GM21528 (cell line): ENCODE results near the gene MCTP1.
A peak's percentile ranks its signal among the peaks of the same experiment; 100 is the strongest.

Source experiments
- ATAC-seq: cut with Tn5 transposase; IDR thresholded peaks from one replicate; pipeline ENCODE4 v1.9.1; 2021; ENCODE audit warnings: mild to moderate bottlenecking, moderate library complexity; ENCODE audit not compliant: unreplicated experiment, low FRiP score

Gene MCTP1

GRCh38 chr5:95134326-95134725, 150.6 kb downstream of the MCTP1 start:
- no peak for ATAC-seq

GRCh38 chr5:95132096-95132495, 152.8 kb downstream of the MCTP1 start:
- ATAC-seq, result no peak

- ATAC-seq, result no peak
Measured at GRCh38 chr5:95130941-95131340, 154.0 kb downstream of the MCTP1 start.

- no peak for ATAC-seq
Measured at GRCh38 chr5:95124731-95125130, 160.2 kb downstream of the MCTP1 start.

GRCh38 chr5:95124101-95124500, 160.8 kb downstream of the MCTP1 start:
- no peak for ATAC-seq

GRCh38 chr5:95114902-95115301, 170.0 kb downstream of the MCTP1 start:
- no peak for ATAC-seq

GRCh38 chr5:95114305-95114704, 170.6 kb downstream of the MCTP1 start:
- no peak for ATAC-seq

GRCh38 chr5:95113489-95113888, 171.4 kb downstream of the MCTP1 start:
- ATAC-seq, result no peak

GRCh38 chr5:95111141-95111540, 173.8 kb downstream of the MCTP1 start:
- no peak for ATAC-seq

GRCh38 chr5:95110118-95110517, 174.8 kb downstream of the MCTP1 start:
- ATAC-seq, result no peak

GRCh38 chr5:95107138-95107537, 177.8 kb downstream of the MCTP1 start:
- no peak for ATAC-seq

- ATAC-seq, result no peak
Measured at GRCh38 chr5:95105638-95106037, 179.3 kb downstream of the MCTP1 start.

- peak; percentile 94 for ATAC-seq
Measured at GRCh38 chr5:95102687-95103086, 182.2 kb downstream of the MCTP1 start.

- peak; percentile 39 for ATAC-seq
Measured at GRCh38 chr5:95102080-95102479, 182.8 kb downstream of the MCTP1 start.

- no peak for ATAC-seq
Measured at GRCh38 chr5:95100551-95100950, 184.3 kb downstream of the MCTP1 start.

- no peak for ATAC-seq
Measured at GRCh38 chr5:95098012-95098411, 186.9 kb downstream of the MCTP1 start.

- no peak for ATAC-seq
Measured at GRCh38 chr5:95093211-95093610, 191.7 kb downstream of the MCTP1 start.

- no peak for ATAC-seq
Measured at GRCh38 chr5:95090774-95091173, 194.1 kb downstream of the MCTP1 start.

GRCh38 chr5:95087816-95088317, 197.0 kb downstream of the MCTP1 start:
- peak; percentile 80 for ATAC-seq

- peak; percentile 42 for ATAC-seq
Measured at GRCh38 chr5:95086927-95087815, 197.7 kb downstream of the MCTP1 start.

GRCh38 chr5:95084757-95085156, 200.1 kb downstream of the MCTP1 start:
- no peak for ATAC-seq

- no peak for ATAC-seq
Measured at GRCh38 chr5:95083606-95084005, 201.3 kb downstream of the MCTP1 start.
